HEK293T (cell line): Measurements from ENCODE around the gene EFNA5.

Source experiments
- ARNT ChIP-seq: fragments of 450-650 bp; IDR thresholded peaks from 2 replicates; pipeline ENCODE4 v1.6.1; 2017; ENCODE audit warnings: mild to moderate bottlenecking
- CTBP1 ChIP-seq: fragments of 450-650 bp; IDR thresholded peaks from 2 replicates; pipeline ENCODE4 v1.6.1; 2016; ENCODE audit warnings: borderline replicate concordance
- FOXA1 ChIP-seq: fragments of 450-650 bp; IDR thresholded peaks from 2 replicates; pipeline ENCODE4 v1.6.1; 2016; ENCODE audit warnings: mild to moderate bottlenecking
- FOXK2 ChIP-seq: fragments of 450-650 bp; IDR thresholded peaks from 2 replicates; pipeline ENCODE4 v1.6.1; 2016; ENCODE audit warnings: mild to moderate bottlenecking
- FOXM1 ChIP-seq: fragments of 450-650 bp; IDR thresholded peaks from 2 replicates; pipeline ENCODE4 v1.6.1; 2017; ENCODE audit warnings: mild to moderate bottlenecking, borderline replicate concordance
- HDGF ChIP-seq: fragments of 450-650 bp; IDR thresholded peaks from 2 replicates; pipeline ENCODE4 v1.6.1; 2017; ENCODE audit warnings: antibody characterized with exemption, borderline replicate concordance
- LEF1 ChIP-seq: fragments of 450-650 bp; IDR thresholded peaks from 2 replicates; pipeline ENCODE4 v1.6.1; 2017; ENCODE audit warnings: mild to moderate bottlenecking, borderline replicate concordance
- PKNOX1 ChIP-seq: fragments of 450-650 bp; IDR thresholded peaks from 2 replicates; pipeline ENCODE4 v1.6.1; 2016
- SP1 ChIP-seq: fragments of 450-650 bp; IDR thresholded peaks from 2 replicates; pipeline ENCODE4 v1.6.1; 2017
- SUZ12 ChIP-seq: fragments of 450-650 bp; IDR thresholded peaks from 2 replicates; pipeline ENCODE4 v1.6.1; 2016; ENCODE audit warnings: mild to moderate bottlenecking
- TARDBP ChIP-seq: fragments of 450-650 bp; IDR thresholded peaks from 2 replicates; pipeline ENCODE4 v1.6.1; 2016

GRCh38 chr5:107597247-107597646 lies 73.5 kb downstream of the EFNA5 start:
- TF ChIP-seq ARNT (no peak), HDGF (no peak), FOXA1 (no peak), FOXM1 (no peak), FOXK2 (no peak), LEF1 (no peak), PKNOX1 (no peak), CTBP1 (no peak), TARDBP (no peak), SP1 (no peak), SUZ12 (no peak)
